ENCODE measurements around the gene FBXL20.

DNA sequence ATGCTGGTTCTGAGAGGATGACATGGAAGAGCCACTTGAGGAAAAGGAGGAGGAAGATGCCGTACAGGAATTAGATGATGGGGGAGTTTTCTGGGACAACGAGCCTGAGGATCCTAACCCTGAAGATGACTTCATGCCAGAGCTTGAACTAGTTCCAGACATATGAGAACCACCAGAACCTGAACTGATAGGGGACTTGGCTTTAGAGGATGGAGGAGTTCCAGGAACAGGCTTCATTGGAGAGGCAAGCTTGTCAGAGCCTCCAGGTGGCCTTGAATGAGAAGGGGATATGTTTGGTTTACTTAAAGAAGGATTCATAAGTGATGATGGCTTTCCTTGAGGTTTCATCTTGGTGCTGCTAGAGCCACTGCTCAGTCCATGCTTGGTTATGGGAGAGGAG lies 6.9 kb upstream of the FBXL20 start:
- TF ChIP-seq CTCF (IDR thresholded peaks at IDR 0.05), result no peak
- TF ChIP-seq, protein P1, sequence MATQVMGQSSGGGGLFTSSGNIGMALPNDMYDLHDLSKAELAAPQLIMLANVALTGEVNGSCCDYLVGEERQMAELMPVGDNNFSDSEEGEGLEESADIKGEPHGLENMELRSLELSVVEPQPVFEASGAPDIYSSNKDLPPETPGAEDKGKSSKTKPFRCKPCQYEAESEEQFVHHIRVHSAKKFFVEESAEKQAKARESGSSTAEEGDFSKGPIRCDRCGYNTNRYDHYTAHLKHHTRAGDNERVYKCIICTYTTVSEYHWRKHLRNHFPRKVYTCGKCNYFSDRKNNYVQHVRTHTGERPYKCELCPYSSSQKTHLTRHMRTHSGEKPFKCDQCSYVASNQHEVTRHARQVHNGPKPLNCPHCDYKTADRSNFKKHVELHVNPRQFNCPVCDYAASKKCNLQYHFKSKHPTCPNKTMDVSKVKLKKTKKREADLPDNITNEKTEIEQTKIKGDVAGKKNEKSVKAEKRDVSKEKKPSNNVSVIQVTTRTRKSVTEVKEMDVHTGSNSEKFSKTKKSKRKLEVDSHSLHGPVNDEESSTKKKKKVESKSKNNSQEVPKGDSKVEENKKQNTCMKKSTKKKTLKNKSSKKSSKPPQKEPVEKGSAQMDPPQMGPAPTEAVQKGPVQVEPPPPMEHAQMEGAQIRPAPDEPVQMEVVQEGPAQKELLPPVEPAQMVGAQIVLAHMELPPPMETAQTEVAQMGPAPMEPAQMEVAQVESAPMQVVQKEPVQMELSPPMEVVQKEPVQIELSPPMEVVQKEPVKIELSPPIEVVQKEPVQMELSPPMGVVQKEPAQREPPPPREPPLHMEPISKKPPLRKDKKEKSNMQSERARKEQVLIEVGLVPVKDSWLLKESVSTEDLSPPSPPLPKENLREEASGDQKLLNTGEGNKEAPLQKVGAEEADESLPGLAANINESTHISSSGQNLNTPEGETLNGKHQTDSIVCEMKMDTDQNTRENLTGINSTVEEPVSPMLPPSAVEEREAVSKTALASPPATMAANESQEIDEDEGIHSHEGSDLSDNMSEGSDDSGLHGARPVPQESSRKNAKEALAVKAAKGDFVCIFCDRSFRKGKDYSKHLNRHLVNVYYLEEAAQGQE (IDR thresholded peaks at IDR 0.05; ENCODE audit: insufficient read depth in 1 of 2, low read depth in 2 of 2, low read length in 1 of 2), result no peak
- TF ChIP-seq POLR2AphosphoS5 (IDR thresholded peaks at IDR 0.05; ENCODE audit: low read depth, low read length), result no peak
- TF ChIP-seq TCF7L2 (IDR thresholded peaks at IDR 0.05; ENCODE audit: low read depth, low read length), result no peak
- no peak for TF ChIP-seq SIN3A (IDR thresholded peaks at IDR 0.05; ENCODE audit: borderline replicate concordance, insufficient read depth, low read depth, low read length)
